Measurements from ENCODE around the gene EDRF1. TPM values are rescaled to one million over a fixed set of nuclear protein-coding genes. Genes with fewer than 3 reads are reported as not detected.

The EDRF1 gene
- total and polyA plus RNA-seq, 2 of the 13 experiments (the other 11 are each of a cell fraction or from before 2014, with no cell fraction given), result 16.9 to 26.7 TPM

- TF ChIP-seq CBX2 (IDR thresholded peaks at IDR 0.05; ENCODE audit: low read depth, low read length) (no peak), CBX2 (CRISPR knock-in tag; IDR thresholded peaks at IDR 0.05; ENCODE audit: low read depth) (no peak), NFYC (CRISPR knock-in tag; IDR thresholded peaks at IDR 0.05) (no peak), ZNF142 (CRISPR knock-in tag; IDR thresholded peaks at IDR 0.05) (peak; percentile 84), NFIB (CRISPR knock-in tag; IDR thresholded peaks at IDR 0.05; ENCODE audit: borderline replicate concordance) (no peak), POLR2AphosphoS5 (IDR thresholded peaks at IDR 0.05; ENCODE audit: low read depth, low read length) (peak; percentile 91), GPN1 (CRISPR knock-in tag; IDR thresholded peaks at IDR 0.05; ENCODE audit: borderline replicate concordance) (no peak), CSRNP1 (CRISPR knock-in tag; IDR thresholded peaks at IDR 0.05) (peak; percentile 69; the same call in 1 of the 2 replicates), HOXA3 (CRISPR knock-in tag; IDR thresholded peaks at IDR 0.05) (peak; percentile 48), IRX3 (CRISPR knock-in tag; IDR thresholded peaks at IDR 0.05; ENCODE audit: borderline replicate concordance, low read depth) (peak; percentile 24; the same call in 1 of the 2 replicates), ZNF414 (CRISPR knock-in tag; IDR thresholded peaks at IDR 0.05) (no peak), NFKBIZ (CRISPR knock-in tag; IDR thresholded peaks at IDR 0.05) (no peak; the same call in 1 of the 2 replicates), ZIK1 (CRISPR knock-in tag; IDR thresholded peaks at IDR 0.05; ENCODE audit: borderline replicate concordance, low read depth) (no peak), GRHL1 (CRISPR knock-in tag; conservative IDR thresholded peaks at IDR 0.05) (no peak), MXD1 (CRISPR knock-in tag; IDR thresholded peaks at IDR 0.05) (peak; percentile 55; the same call in 1 of the 2 replicates), RCOR2 (CRISPR knock-in tag; IDR thresholded peaks at IDR 0.05) (no peak), KDM3A (CRISPR knock-in tag; IDR thresholded peaks at IDR 0.05; ENCODE audit: low read depth) (no peak), STAG1 (CRISPR knock-in tag; IDR thresholded peaks at IDR 0.05) (peak; percentile 12; the same call in 1 of the 2 replicates)
Observed at GRCh38 chr10:125719173-125720001, at the start of gene EDRF1 (continued).

Measured in HepG2 (cell line).